GM19463 (cell line): Measurements from ENCODE around the gene IPPK.
"Not testable (repeated sequence)": the region's sequence is repeated elsewhere in the genome, so short reads cannot be mapped to it uniquely, and the experiment has no call there.

ENCODE experiments used
- ATAC-seq: cut with Tn5 transposase; IDR thresholded peaks from one replicate; pipeline ENCODE4 v1.9.1; 2021; ENCODE audit warnings: mild to moderate bottlenecking, moderate library complexity; ENCODE audit not compliant: unreplicated experiment

Gene IPPK

GRCh38 chr9:92639124-92639523, 30.8 kb downstream of the IPPK start:
- ATAC-seq = no peak

DNA sequence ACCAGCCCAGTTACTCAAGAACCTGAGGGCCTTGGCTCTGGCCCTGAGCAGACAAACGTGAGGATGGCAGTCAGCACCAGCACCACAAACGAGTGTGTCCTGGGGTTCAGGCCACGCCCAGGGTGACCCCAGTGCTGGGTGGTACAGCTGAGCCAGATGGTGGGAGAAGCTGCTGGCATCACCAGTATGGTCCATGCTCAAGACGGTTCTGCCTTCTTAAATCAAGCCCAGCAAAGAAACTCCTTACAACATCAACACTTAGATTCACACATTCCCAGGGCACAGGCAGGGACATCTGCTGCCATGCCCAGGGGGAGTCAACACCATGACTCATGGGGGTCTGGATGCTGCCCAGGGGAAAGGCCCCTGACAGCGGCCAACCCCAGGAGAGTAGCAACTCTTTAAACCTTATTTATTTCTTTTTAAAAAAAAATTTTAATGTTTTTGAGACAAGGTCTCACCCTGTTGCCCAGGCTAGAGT, 31.3 kb downstream of the IPPK start:
- ATAC-seq = no peak

- no peak for ATAC-seq
Observed at GRCh38 chr9:92637886-92638620, 31.9 kb downstream of the IPPK start.

DNA sequence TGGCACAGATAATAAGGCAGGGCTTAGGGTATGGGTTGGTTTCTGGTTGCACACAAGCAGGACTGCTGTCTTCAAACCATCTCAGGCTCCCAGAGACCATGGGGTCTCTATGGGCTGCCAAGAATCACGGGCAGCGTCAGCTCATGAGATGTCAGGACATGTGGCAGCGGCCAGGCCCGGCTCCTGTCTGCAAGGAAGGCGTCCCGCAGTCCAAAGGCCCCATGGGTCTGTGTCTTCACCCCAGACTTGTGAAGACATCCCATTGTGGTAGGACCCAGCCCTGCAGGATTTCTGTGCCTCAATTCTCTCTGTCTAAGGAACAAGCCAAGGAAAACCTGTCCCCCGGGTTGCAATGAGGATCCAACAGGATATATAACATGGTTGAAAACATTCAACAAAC, 32.6 kb downstream of the IPPK start:
- ATAC-seq = no peak

- no peak for ATAC-seq
Observed at GRCh38 chr9:92636627-92637026, 33.3 kb downstream of the IPPK start.

DNA sequence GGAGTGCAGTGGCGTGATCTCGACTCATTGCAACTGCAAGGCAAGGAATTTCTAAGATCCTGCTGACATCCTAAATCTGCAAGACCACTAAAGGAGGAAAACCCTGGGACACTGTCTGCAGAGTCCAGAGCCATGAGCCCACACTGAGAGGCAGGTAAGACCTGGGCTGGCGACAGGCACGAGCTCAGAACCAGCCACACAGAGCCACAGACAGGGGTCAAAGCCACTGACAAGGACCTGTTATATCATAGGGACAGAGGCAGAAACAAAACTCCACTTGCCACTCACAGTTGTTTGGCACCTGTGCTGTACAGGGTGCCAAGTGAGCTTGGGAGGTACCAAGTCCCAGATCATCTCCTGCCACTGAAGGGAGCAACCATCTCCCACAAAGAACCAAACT, 34.2 kb downstream of the IPPK start:
- ATAC-seq = no peak

DNA sequence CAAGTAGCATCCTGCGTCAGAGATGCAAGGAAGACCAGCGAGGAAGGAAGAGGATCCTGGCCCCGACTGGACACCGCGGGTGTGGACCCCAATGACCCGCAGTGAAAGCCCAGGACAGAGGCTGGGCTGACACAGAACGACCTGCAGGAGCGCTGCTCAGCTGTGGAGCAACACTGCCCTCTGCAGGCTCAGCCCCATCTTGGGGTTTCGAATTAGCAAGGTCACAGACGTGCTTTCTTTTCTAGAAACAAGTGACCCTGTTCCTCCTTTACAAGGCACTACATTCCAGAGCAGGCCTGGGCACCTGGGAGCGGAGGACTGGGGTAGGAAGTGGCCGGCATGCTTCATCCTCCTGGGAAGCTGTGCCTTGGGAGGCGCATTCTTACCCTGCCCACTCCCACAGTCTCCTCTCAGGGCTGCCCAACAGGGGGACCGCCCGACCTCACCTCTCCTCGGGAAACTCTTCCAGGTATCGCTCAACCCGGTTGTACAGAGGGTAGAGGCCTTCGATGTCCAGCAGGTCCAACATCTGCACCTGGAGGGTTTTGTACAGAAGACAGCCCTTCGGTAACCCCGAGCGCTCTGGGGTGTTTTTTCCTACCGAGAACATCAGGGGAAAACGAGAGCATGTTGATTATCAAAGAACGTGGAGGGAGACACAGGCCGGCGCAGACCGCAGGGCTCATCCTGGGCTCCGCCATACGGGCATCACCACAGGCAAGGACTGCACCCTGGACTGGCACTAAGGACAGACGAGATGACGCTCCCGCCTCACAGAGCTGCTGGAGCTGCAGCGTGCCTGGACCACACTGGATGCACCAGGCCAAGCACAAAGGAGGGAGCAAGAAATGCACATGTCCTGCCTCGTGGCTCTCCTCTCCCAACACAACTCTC, 35.0 kb downstream of the IPPK start:
- peak; percentile 77 for ATAC-seq

DNA sequence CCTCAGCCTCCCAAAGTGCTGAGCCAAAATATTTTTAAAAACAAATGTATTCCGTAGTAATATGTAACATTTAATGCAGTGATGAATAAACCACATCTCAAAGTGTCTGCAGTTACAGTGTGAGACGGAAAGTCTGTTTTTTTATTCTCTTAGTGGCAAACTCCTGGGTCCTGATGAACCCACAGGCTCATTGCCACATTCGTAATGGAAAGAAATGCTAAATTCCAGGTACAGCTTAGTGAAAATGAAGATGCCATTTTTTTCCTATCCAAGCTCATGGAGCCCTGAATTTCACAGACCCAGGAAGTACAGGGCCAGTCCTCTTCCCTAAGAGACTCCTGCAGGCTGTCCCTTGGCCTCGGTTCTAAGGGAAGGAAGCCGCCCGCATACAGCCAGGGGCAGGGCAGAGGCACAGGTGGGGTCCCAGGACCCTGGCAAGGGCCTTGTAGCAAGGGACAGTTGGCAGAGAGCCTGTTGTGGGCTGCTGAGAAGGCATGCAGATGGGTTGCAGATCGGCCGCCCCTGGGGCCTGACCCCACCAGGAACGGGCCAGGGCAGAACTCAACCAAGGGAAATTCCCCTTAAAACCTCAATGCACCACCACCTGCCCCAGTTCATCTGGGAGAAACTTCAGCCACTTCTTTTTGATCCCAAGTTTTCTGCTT, 36.2 kb downstream of the IPPK start:
- ATAC-seq = no peak

DNA sequence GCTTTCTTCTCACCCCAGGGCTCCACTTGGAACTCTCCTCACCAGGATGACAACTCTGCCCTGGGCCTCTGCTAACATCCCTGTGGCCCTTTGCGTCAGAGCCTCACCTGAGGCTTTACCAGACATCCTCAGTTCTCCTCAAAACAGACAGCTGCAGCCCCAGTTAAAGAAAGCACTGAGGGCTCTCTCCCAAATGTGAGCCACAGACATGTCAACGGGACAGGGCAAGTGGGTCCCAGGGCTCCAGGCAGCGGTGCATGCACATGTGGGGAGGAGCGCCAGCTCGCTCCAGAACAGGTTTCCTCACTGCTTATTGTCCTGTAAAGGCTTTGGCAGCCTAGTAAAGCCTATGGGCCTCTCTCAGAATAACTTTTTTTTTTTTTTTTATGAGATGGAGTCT, 37.3 kb downstream of the IPPK start:
- ATAC-seq = no peak

DNA sequence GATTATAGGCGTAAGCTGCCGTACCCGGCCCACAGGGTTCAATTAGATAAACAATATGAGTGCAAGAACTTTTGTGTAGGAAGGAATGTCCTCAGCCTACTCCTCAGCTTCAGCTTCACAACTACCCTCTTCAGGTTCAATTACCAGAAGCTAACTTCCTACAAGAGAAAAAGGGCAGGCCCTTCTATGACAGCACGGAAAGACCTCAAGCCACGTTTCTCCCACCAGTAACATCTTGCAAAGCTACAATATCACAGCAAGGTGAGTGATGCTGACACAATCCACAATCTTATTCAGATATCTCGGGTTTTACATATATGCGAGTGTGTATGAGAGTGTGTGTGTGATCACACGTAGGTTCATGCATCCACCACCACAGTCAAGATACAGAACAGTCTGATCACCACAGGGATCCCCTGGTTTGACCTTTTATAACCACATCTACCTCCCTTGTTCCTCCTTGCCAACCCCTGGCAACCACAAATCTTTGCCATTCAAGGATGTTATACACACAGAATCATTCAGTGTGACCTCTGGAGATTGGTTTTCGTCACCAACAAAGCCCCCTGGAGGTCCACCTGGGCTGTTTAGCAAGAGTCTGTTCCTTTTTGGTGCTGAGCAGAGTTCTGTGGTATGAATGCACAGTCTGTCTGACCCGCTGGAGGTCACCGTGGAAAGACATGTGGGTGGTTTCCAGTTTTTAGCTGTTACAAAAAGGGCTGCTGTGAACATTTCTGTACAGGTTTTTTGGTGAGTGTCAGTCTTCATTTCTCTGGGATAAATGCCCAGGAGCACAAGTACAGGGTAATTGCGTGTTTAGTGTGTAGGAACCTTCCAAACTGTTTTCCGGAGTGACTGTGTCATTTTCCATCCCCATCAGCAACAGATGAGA, 38.2 kb downstream of the IPPK start:
- ATAC-seq = no peak

DNA sequence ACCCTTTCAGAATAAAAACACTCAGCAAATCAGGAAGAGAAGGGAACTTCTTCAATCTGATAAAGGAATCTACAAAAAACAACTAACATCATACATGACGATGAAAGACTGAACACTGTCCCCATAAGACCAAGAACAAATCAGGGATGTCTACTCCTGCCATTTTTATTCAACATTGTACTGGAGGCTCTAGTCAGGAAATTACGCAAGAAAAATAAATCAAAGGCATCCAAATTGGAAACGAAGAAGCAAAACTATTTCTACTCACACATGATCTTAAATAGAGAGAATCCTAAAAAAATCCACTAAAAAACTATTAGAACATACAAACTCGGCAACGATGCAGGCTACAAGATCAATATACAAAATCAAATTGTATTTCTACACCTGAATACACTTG, 42.3 kb downstream of the IPPK start:
- no peak for ATAC-seq

- no peak for ATAC-seq
Observed at GRCh38 chr9:92626484-92626883, 43.4 kb downstream of the IPPK start.

DNA sequence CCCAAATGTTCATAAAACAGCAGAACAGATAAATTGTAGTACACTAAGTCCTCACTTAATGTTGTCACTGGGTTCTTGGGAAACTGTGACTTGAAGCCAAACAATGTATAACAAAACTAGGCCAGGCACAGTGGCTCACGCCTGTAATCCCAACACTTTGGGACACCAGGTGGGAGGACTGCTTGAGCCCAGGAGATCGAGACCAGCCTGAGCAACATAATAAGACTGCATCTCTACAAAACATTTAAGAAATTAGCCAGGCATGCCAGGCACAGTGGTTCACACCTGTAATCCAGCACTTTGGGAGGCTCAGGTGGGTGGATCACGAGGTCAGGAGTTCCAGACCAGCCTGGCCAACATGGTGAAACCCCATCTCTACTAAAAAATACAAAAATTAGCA, 46.0 kb downstream of the IPPK start:
- not testable (repeated sequence) for ATAC-seq

DNA sequence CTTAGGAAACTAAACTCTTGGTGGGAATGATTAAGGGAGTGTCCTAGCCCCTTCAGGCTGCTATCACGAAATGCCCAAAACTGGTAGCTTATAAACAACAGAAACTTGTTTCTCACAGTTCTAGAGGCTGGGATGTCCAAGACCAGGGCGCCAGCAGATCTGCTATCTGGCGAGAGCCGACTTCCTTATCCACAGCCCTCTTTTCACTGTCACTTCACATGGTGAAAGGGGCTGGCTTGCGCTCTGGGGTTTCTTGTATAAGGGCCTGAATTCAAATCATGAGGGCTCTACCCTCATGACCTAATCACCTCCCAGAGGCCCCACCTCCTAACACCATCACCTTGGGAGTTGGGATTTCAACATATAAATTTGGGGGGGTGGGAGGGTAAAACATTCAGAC, 49.1 kb downstream of the IPPK start:
- no peak for ATAC-seq

DNA sequence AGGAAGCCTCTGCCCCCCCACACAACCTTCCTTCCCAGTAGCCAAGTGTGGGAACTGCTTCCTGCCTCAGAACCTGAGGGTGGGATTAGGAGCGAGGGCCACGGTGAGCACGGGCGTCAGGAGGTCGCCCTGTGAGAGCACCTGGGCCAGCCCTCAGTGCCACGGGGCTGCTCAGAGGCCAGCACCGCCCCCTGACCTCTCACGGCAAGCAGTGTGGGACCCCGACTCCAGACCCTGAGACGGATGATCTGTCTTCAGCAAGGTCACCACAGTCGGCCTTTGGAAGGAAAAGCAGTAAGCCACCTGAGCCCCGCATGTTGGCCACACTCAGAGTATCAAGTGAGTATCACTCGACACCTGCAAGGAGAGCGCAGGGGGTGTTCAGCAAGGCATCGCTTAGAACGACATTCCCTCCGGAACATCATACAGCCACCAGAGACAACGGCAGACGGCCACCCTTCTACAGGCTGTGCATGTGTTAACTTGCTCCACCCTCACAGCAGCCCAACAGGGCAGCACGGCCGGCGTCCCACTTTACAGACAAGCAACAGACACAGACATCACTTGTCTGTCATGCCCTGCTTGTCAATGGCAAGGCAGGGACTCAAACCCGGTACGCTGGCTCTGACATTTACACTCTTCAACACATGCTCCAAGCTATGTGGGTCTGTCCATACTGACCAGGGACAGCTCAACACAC, 50.2 kb downstream of the IPPK start:
- ATAC-seq = no peak

DNA sequence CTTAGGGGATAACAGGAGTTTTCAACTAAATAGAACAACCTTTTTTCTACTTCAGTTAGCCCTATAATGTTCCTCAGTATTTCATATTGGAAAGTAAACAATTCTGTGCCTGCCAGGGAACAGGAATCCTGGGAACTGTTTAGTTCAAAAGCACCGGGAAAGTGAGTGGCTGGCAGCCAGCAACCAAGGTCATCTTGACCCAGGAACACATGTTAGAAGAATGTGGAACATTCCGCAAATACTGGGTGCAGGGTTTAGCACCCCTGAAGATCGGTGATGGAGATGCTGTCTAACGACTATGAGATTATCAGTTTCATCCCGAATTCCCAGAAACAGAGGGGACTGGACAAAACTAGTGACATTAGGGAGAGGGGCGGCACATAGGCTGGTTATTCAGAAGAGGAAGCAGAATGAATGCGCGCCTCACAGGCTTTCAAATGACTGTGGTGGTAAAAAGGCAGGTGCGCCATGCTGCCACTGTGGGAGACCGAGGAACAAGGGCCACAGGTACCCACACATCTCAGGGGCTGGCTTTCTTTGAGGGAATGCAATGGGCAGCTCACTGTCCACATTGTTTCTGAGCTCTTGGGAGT, 51.2 kb downstream of the IPPK start:
- ATAC-seq = no peak

- no peak for ATAC-seq
Observed at GRCh38 chr9:92617951-92618510, 51.9 kb downstream of the IPPK start.

DNA sequence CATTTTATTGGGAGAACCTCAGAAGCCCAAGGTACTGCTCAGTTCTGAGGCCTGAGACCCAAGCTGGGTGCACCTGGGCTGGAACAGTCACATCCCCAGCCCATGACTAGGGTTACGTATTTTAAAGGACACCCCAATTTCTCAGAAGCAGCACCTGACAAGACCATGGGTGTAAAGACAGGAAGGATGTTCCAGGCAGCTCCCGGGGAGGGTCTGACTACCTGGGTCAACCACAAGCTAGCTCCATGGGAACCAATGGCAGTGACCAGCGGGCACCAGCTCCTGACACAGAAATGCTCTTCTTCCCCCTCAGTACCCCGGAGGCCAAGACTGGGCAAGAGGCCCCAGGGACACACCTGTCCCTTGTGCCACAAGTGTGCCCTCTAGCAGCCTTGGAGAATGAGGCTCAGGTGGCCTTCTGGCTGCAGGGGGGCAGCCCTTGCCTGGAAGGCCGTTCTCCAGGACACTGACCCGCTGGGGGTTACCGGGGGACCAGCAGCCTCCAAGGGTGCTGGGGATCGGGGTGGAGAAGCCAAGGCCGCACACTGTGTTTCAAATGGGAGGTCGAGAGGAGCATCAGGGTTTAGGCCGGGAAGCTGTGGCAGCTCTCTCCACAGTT, 52.6 kb downstream of the IPPK start:
- ATAC-seq = no peak

DNA sequence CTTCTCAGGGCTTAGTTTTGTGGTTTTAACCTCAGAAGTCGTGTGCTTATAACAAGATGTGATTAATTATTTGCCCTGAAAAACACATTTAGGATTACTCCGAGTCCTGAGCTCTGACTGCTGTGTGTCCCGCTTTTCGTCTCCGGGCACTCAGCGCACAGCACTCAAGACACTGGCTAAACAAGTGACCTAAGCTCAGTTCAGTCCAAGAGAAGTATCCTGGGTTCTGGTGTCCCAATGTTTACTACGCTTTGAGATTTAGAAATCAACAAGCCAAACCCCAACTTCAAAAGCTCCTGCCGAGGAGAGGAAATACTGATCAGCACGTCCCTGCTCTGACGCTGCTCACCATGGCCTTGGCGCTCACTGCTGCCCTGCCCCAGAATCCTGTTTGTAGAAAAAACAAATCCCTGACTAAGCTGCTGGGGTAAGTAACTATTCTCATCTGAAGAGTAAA, 53.2 kb downstream of the IPPK start:
- no peak for ATAC-seq
